Osteocyte (in vitro differentiated cells): ENCODE data around the gene IGIP. TPM values are rescaled to one million over a fixed set of nuclear protein-coding genes. Genes with fewer than 3 reads are reported as not detected.

Source experiments
- DNase-seq: peaks from one replicate; pipeline ENCODE4 v3.0.0; 2021; ENCODE audit warnings: mixed read lengths; ENCODE audit not compliant: unreplicated experiment; ENCODE audit errors: extremely low spot score
- H3K27ac Mint-ChIP-seq: one replicate; pipeline ENCODE4 v1.8.0; 2021; ENCODE audit warnings: mild to moderate bottlenecking, mixed read lengths; ENCODE audit not compliant: unreplicated experiment
- H3K27me3 Mint-ChIP-seq: one replicate; pipeline ENCODE4 v1.8.0; 2021; ENCODE audit warnings: mixed read lengths; ENCODE audit not compliant: unreplicated experiment
- H3K36me3 Mint-ChIP-seq: one replicate; pipeline ENCODE4 v1.8.0; 2021; ENCODE audit warnings: mixed read lengths; ENCODE audit not compliant: unreplicated experiment
- H3K4me1 Mint-ChIP-seq: one replicate; pipeline ENCODE4 v1.8.0; 2021; ENCODE audit warnings: mixed read lengths; ENCODE audit not compliant: unreplicated experiment
- H3K4me3 Mint-ChIP-seq: one replicate; pipeline ENCODE4 v1.8.0; 2021; ENCODE audit warnings: mild to moderate bottlenecking, moderate library complexity, mixed read lengths; ENCODE audit not compliant: unreplicated experiment
- H3K9me3 Mint-ChIP-seq: one replicate; pipeline ENCODE4 v1.8.0; 2021; ENCODE audit warnings: mixed read lengths; ENCODE audit not compliant: unreplicated experiment
- total RNA-seq: library from RNA; stranded (reverse); gene quantifications from 2 replicates; pipeline ENCODE4 v1.2.1, GENCODE V29; 2021
- TF ChIP-seq, protein P1 (sequence below): fragments of 200-600 bp; sonication (generic); IDR thresholded peaks from 2 replicates; pipeline ENCODE4 v1.5.0; 2021; ENCODE audit warnings: antibody characterized with exemption, mild to moderate bottlenecking, moderate library complexity

IGIP gene
- total RNA-seq, 1 donor from 2014 or later, result 4.3 TPM

DNA sequence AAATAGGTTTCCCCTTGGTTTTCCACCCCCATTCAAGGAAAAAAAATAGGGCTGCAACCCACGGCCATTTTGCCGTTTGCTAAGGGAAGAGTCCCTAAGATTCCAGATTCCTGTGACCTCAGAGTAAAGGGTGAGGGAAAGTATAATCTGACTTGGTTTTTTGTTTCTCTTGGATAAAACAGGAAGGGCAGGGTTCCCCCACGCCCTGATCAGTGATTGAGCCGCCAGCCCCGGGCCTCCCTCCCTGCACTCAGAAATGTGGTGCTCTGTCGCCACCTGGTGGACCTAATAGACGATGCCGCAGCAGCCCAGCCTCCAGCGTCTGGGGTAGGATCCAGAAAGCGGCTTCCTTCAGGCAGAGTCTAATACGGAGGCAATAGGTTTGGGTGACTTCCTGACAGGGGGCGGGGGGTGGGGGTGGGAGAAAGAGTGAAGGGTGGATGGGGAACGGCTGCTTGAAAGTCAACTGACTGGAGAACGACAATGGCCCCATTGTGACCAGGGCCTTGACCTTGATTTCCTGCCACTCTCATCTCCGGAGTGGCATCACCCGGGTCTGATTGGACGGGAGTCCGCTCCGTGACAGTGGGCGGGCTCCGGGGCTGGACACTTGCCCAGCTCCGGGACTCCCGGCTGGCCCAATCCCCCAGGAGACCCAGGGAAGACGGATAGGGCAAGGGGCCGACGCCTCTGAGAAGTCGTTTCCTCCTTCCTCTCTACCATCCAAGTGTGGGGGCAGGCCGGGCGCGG, 31.5 kb downstream of the IGIP start:
- peak; percentile 94 for DNase-seq
- TF ChIP-seq, protein P1, sequence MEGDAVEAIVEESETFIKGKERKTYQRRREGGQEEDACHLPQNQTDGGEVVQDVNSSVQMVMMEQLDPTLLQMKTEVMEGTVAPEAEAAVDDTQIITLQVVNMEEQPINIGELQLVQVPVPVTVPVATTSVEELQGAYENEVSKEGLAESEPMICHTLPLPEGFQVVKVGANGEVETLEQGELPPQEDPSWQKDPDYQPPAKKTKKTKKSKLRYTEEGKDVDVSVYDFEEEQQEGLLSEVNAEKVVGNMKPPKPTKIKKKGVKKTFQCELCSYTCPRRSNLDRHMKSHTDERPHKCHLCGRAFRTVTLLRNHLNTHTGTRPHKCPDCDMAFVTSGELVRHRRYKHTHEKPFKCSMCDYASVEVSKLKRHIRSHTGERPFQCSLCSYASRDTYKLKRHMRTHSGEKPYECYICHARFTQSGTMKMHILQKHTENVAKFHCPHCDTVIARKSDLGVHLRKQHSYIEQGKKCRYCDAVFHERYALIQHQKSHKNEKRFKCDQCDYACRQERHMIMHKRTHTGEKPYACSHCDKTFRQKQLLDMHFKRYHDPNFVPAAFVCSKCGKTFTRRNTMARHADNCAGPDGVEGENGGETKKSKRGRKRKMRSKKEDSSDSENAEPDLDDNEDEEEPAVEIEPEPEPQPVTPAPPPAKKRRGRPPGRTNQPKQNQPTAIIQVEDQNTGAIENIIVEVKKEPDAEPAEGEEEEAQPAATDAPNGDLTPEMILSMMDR, result peak; percentile 94
- no peaks in the 10 kb centered on the region for H3K9me3 Mint-ChIP-seq
- no peaks in the 10 kb centered on the region for H3K36me3 Mint-ChIP-seq
- peak overlapping the region; percentile 70 for H3K4me3 Mint-ChIP-seq
- H3K27ac Mint-ChIP-seq, result no peak overlapping the region
- peaks cover 4% of the 10 kb centered on the region for H3K4me1 Mint-ChIP-seq
- H3K27me3 Mint-ChIP-seq, result peaks cover 4% of the 10 kb centered on the region

DNA sequence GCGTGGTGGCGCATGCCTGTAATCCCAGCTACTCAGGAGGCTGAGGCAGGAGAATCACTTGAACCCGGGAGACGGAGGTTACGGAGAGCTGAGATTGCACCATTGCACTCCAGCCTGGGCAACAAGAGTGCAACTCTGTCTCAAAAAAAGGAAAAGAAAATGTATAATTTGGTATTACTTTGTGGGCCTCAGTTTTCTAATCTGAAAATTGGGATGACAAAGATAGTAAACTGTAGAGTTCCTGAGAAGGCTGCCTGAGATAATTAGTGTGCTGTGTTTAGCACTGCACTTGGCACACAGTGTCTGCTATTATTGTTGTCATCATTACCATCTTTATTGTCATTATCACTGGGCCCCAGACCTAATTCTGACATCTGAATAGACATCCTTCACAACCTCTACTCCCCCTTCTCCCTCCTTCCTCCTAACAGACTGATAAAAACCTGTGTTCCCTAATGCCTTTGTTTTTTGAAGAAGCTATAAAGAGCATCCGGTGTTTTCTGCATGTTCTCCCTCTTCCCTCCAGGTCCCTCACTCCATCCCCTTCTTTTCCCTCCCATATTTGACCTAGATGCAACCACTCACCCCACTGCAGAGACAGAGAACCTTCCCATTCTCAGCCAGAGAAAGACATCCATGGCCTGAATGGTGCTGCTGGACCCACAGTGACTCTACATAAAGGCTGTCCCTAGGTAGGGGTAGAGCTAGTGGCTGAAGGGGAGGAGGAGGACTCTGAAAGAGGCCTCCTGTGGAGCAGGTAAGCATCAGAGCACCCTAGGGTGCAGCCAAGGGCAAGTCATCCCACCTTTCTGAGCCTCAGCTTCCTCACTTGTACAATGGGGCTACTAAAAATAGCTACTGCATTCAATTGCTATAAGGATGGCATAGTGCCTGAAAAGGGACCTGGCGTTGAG, 33.5 kb downstream of the IGIP start:
- H3K36me3 Mint-ChIP-seq, result no peaks in the 10 kb centered on the region
- no peak for DNase-seq
- no peaks in the 10 kb centered on the region for H3K9me3 Mint-ChIP-seq
- TF ChIP-seq, protein P1, result no peak
- no peak overlapping the region for H3K4me3 Mint-ChIP-seq
- peaks cover 11% of the 10 kb centered on the region for H3K27me3 Mint-ChIP-seq
- H3K27ac Mint-ChIP-seq, result no peak overlapping the region
- peaks cover 4% of the 10 kb centered on the region for H3K4me1 Mint-ChIP-seq

DNA sequence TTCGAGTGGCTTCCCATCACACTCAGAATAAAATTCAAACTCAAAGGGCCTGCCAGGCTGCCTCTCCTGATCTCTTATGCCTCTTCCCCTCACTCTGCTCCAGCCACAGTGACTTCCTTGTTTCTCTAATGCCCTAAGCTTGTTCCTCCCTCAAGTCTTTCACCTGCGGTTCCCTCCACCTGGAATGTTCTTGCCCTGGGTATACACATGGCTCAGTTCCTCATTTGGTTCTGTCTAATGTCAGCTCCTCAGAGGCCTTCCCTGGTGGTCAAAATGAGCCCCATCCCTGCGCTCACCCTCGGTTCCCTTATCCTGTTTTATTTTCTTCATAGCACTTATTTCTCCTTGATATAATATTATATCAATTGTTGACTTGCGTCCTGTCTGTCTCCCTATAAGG, 36.5 kb downstream of the IGIP start:
- no peak for DNase-seq
- H3K9me3 Mint-ChIP-seq, result no peaks in the 10 kb centered on the region

DNA sequence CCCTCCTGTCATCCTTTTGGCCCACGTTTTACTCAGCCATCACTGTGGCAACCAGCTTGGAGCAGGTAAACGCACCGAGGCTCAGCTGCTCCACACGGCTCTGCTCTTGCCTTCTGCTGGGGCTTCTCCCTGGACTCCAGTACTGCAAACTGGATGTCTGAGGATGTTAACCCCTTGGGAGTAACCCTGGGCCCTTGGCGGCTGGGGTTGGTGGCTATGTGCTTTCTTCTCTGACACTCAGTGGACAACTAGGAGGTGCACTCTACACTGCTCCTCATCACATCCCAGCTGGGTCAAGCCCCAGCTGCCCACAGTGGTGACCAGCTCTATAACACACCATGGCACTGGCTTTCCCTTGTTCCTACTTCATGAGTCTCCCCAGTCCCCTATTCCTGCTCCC, 37.0 kb downstream of the IGIP start:
- TF ChIP-seq, protein P1, result no peak
- Mint-ChIP-seq H3K9me3 (no peaks in the 10 kb centered on the region), H3K27me3 (peaks cover 12% of the 10 kb centered on the region), H3K4me3 (no peak overlapping the region), H3K36me3 (no peaks in the 10 kb centered on the region), H3K27ac (no peak overlapping the region), H3K4me1 (no peaks in the 10 kb centered on the region)
- DNase-seq, result no peak

More for the DNA sequence above, 36.5 kb downstream of the IGIP start:
- Mint-ChIP-seq H3K4me1 (peaks cover 1% of the 10 kb centered on the region), H3K36me3 (no peaks in the 10 kb centered on the region), H3K27ac (no peak overlapping the region), H3K27me3 (peaks cover 12% of the 10 kb centered on the region), H3K4me3 (no peak overlapping the region)
- TF ChIP-seq, protein P1, result no peak
